Panc1 (cell line): ENCODE data around the gene TRIM31. TPM values are rescaled to one million over a fixed set of nuclear protein-coding genes. Genes with fewer than 3 reads are reported as not detected.

Experiments
- ATAC-seq: fragments of 200-7000 bp; cut with Tn5 transposase; 2 replicates; pipeline ENCODE4 v1.9.1; 2020; ENCODE audit warnings: mild to moderate bottlenecking, moderate library complexity
- BruUV-seq: library from RNA; stranded (reverse); fragments of 400-500 nt; replicated peaks from 2 replicates; lab custom pipeline; 2021; lab: Mats Ljungman, UMichigan
- CTCF ChIA-PET: fragments of 300-600 bp; sonication (Branson Sonifier 250); formaldehyde crosslinking; loops from one replicate; lab custom pipeline; 2022; ENCODE audit warnings: antibody characterized with exemption; lab: Charles Lee
- POLR2A ChIA-PET: fragments of 300-600 bp; sonication (Branson Sonifier 250); formaldehyde crosslinking; loops from one replicate; lab custom pipeline; 2022; ENCODE audit warnings: antibody characterized with exemption; lab: Charles Lee
- DNase-seq: peaks from one replicate; pipeline ENCODE4 v3.0.0-alpha.2; 2010; ENCODE audit warnings: low read depth, low spot score
- H3K27ac ChIP-seq: 2 replicates; pipeline ENCODE4 v1.5.1; 2011; ENCODE audit warnings: mild to moderate bottlenecking, low read length, inconsistent platforms
- H3K27me3 ChIP-seq: fragments of 200-500 bp; sonication (Bioruptor generic); 2 replicates; pipeline ENCODE4 v1.6.0; 2014; ENCODE audit warnings: low read length, inconsistent platforms; ENCODE audit not compliant: control insufficient read depth, insufficient read depth
- H3K36me3 ChIP-seq: fragments of 200-500 bp; sonication (Bioruptor generic); 2 replicates; pipeline ENCODE4 v1.5.1; 2014; ENCODE audit warnings: inconsistent platforms, mild to moderate bottlenecking, low read length, moderate library complexity; ENCODE audit not compliant: control insufficient read depth, insufficient read depth
- H3K4me1 ChIP-seq: 2 replicates; pipeline ENCODE4 v1.5.1; 2011; ENCODE audit warnings: inconsistent platforms, mild to moderate bottlenecking, low read length, moderate library complexity; ENCODE audit not compliant: control insufficient read depth, insufficient read depth
- H3K4me3 ChIP-seq, 2 experiments: 2 replicates each; pipeline ENCODE4 v1.5.1; 2011 to 2012; ENCODE audit warnings: low read depth in 2 of 2, low read length in 2 of 2, mild to moderate bottlenecking in 2 of 2, inconsistent platforms in 1 of 2, moderate library complexity in 1 of 2
- H3K9me3 ChIP-seq: fragments of 200-500 bp; sonication (Bioruptor generic); 2 replicates; pipeline ENCODE4 v1.5.1; 2014; ENCODE audit warnings: low read depth, mild to moderate bottlenecking, inconsistent platforms, low read length, moderate library complexity; ENCODE audit not compliant: control insufficient read depth, insufficient read depth
- POLR2AphosphoS5 ChIP-seq: IDR thresholded peaks from 2 replicates; pipeline ENCODE4 v1.6.1; 2012; ENCODE audit warnings: mild to moderate bottlenecking, low read depth, low read length, moderate library complexity
- SIN3A ChIP-seq: IDR thresholded peaks from 2 replicates; pipeline ENCODE4 v1.6.1; 2012; ENCODE audit warnings: low read depth, mild to moderate bottlenecking, low read length, moderate library complexity, borderline replicate concordance; ENCODE audit not compliant: insufficient read depth
- TCF7L2 ChIP-seq: IDR thresholded peaks from 2 replicates; pipeline ENCODE4 v1.6.1; 2011; ENCODE audit warnings: mild to moderate bottlenecking, low read depth, low read length, inconsistent platforms
- in situ Hi-C: cut with HindIII; loops from 2 replicates; pipeline ENCODE4 v1.10.0; 2016; ENCODE audit warnings: low sequenced_read_pairs, low pct_unique_long_range_greater_than_20kb
- intact Hi-C: fragments of 100-400 bp; cut with micrococcal nuclease; formaldehyde crosslinking; loops from one replicate; pipeline ENCODE4 v1.10.0; 2022; ENCODE audit not compliant: unreplicated experiment
- total RNA-seq: library from RNA; stranded (reverse); gene quantifications from one replicate; pipeline ENCODE4 v1.2.1, GENCODE V29; 2021; ENCODE audit not compliant: unreplicated experiment
- TF ChIP-seq, protein P1 (sequence below), 2 experiments: IDR thresholded peaks; 2 replicates each; pipeline ENCODE4 v1.6.1; 2011 to 2012; ENCODE audit warnings: low read depth in 2 of 2, control low read depth in 1 of 2, low read length in 1 of 2, mild to moderate bottlenecking in 1 of 2, moderate library complexity in 1 of 2; ENCODE audit not compliant: insufficient read depth in 1 of 2
- TF ChIP-seq, protein P2 (sequence below): fragments of 450-650 bp; IDR thresholded peaks from 2 replicates; pipeline ENCODE4 v1.5.1; 2017; ENCODE audit warnings: mild to moderate bottlenecking

TRIM31 gene
- total RNA-seq, 1 experiment from 2014 or later: not detected

DNA sequence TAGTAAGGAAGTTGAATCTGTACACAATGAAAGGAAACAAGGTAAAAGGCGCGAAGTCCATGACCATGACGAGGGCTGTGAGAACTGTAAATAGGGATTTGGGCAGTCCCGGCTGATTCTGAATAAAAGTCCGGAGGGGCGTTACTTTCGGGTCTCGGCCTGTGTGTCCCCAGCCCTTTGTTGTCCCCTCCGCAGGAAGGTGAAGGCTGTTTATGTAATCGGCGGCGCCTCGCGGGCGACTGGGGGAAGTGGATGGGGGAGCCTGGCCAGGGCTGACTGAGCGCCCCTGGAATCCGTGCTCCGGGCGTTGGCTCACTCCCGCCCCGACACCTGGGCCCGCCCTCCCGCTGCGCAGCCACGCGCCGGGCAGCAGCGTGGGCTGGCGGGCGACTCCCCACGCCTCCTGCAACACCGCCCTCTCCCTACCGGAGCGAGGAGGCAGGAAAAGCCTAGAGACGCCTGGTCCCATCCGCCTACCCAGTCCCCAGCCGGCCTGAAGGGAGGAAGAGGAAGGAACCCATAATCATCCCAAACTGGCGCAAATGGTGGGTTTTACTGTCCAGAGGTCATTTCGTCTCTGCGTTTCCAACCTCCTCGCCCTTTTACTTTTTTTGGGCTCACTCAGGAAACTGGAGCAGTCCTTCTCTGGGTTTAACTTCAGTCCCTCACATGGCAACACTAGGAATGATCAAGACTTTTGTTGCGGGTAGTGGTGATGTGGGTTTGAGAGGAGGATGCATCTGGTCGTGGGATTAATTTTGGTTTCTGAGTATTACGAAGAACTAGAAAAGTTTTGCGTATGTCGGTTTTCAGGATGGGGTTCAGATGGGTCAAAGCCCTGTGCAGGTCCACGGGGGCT is 12.1 kb downstream of the TRIM31 start:
- H3K27me3 ChIP-seq: peaks cover 7% of the 10 kb centered on the region
- intact Hi-C loops: no loop called here
- no TSS peak for BruUV-seq
- TF ChIP-seq TCF7L2 (no peak), SIN3A (no peak), POLR2AphosphoS5 (no peak)
- TF ChIP-seq, protein P1, sequence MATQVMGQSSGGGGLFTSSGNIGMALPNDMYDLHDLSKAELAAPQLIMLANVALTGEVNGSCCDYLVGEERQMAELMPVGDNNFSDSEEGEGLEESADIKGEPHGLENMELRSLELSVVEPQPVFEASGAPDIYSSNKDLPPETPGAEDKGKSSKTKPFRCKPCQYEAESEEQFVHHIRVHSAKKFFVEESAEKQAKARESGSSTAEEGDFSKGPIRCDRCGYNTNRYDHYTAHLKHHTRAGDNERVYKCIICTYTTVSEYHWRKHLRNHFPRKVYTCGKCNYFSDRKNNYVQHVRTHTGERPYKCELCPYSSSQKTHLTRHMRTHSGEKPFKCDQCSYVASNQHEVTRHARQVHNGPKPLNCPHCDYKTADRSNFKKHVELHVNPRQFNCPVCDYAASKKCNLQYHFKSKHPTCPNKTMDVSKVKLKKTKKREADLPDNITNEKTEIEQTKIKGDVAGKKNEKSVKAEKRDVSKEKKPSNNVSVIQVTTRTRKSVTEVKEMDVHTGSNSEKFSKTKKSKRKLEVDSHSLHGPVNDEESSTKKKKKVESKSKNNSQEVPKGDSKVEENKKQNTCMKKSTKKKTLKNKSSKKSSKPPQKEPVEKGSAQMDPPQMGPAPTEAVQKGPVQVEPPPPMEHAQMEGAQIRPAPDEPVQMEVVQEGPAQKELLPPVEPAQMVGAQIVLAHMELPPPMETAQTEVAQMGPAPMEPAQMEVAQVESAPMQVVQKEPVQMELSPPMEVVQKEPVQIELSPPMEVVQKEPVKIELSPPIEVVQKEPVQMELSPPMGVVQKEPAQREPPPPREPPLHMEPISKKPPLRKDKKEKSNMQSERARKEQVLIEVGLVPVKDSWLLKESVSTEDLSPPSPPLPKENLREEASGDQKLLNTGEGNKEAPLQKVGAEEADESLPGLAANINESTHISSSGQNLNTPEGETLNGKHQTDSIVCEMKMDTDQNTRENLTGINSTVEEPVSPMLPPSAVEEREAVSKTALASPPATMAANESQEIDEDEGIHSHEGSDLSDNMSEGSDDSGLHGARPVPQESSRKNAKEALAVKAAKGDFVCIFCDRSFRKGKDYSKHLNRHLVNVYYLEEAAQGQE (IDR thresholded peaks at IDR 0.05; ENCODE audit: insufficient read depth in 1 of 2, low read depth in 2 of 2, low read length in 1 of 2): no peak
- TF ChIP-seq, protein P2, sequence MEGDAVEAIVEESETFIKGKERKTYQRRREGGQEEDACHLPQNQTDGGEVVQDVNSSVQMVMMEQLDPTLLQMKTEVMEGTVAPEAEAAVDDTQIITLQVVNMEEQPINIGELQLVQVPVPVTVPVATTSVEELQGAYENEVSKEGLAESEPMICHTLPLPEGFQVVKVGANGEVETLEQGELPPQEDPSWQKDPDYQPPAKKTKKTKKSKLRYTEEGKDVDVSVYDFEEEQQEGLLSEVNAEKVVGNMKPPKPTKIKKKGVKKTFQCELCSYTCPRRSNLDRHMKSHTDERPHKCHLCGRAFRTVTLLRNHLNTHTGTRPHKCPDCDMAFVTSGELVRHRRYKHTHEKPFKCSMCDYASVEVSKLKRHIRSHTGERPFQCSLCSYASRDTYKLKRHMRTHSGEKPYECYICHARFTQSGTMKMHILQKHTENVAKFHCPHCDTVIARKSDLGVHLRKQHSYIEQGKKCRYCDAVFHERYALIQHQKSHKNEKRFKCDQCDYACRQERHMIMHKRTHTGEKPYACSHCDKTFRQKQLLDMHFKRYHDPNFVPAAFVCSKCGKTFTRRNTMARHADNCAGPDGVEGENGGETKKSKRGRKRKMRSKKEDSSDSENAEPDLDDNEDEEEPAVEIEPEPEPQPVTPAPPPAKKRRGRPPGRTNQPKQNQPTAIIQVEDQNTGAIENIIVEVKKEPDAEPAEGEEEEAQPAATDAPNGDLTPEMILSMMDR: no peak
- H3K36me3 ChIP-seq: no peaks in the 10 kb centered on the region
- DNase-seq (no peak), ATAC-seq (peak; percentile 30; the same call in 1 of the 2 replicates)
- peak overlapping the region; percentile 42 to 78 for H3K4me3 ChIP-seq
- peaks cover 16% of the 10 kb centered on the region for H3K4me1 ChIP-seq
- in situ Hi-C loops: no loop called here
- POLR2A ChIA-PET: interaction anchor here (1.0 kb wide), 1 partner anchor 30 kb away, joined by 4 read pairs; no protein-coding TSS in a partner anchor
- no peaks in the 10 kb centered on the region for H3K9me3 ChIP-seq
- CTCF ChIA-PET: interaction anchor here (1.1 to 1.7 kb wide), 2 partner anchors 27 to 31 kb away, joined by 3 to 15 read pairs; no protein-coding TSS in a partner anchor
- H3K27ac ChIP-seq: 0 out of 2 replicates have a peak overlapping the region, but pooled peaks have one; percentile 19

DNA sequence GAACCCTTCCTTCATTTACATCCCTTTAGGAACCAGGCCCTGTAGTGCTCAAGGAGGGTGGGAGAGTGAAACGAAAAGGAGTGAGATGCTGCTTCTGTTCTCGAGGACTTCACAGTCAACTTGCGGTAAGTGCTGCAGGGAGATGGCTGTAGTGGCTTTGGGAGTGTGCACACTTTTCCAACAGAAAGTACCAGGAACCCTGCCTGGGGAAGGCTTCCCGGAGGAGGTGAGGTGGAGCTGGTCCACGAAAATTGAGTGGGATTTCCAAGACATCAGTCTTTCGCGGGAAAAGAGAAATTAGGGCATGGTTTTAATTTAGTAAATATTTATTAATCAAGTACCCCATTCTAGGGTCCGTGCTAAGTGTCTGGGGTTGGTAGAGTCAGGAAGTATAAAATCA is 12.7 kb downstream of the TRIM31 start:
- Histone ChIP-seq H3K27me3 (peaks cover 7% of the 10 kb centered on the region), H3K36me3 (no peaks in the 10 kb centered on the region), H3K4me1 (peaks cover 16% of the 10 kb centered on the region), H3K27ac (no peak overlapping the region), H3K4me3 (peak overlapping the region in 1 of 2 experiments; percentile 78; a peak in 1 of 4 replicates), H3K9me3 (no peaks in the 10 kb centered on the region)
- intact Hi-C loops (no loop called here), in situ Hi-C loops (no loop called here)
- ATAC-seq (no peak), DNase-seq (no peak)
- TF ChIP-seq SIN3A (no peak), TCF7L2 (no peak), POLR2AphosphoS5 (no peak)
- TF ChIP-seq, protein P2: no peak
- TF ChIP-seq, protein P1 (IDR thresholded peaks at IDR 0.05; ENCODE audit: insufficient read depth in 1 of 2, low read depth in 2 of 2, low read length in 1 of 2): no peak
- BruUV-seq: no TSS peak
- ChIA-PET CTCF (no interaction called here), POLR2A (no interaction called here)
